Hepatocyte (in vitro differentiated cells): ENCODE measurements around the gene DNM3. TPM values are rescaled to one million over a fixed set of nuclear protein-coding genes. Genes with fewer than 3 reads are reported as not detected.

ENCODE experiments used
- DNase-seq: peaks from one replicate; pipeline ENCODE4 v3.0.0-alpha.2; 2016; ENCODE audit warnings: low spot score
- H2AFZ ChIP-seq: fragments of 200-600 bp; sonication (generic); 2 replicates; pipeline ENCODE4 v1.6.0; 2016; ENCODE audit warnings: antibody characterized with exemption, mild to moderate bottlenecking
- H3K27ac ChIP-seq: fragments of 200-600 bp; sonication (generic); 2 replicates; pipeline ENCODE4 v1.5.1; 2016; ENCODE audit warnings: mild to moderate bottlenecking
- H3K27me3 ChIP-seq: fragments of 200-600 bp; sonication (generic); 2 replicates; pipeline ENCODE4 v1.6.1; 2016
- H3K36me3 ChIP-seq: fragments of 200-600 bp; sonication (generic); replicated peaks from 2 replicates; pipeline ENCODE4 v1.5.1; 2016; ENCODE audit warnings: low read depth; ENCODE audit not compliant: insufficient read depth
- H3K4me1 ChIP-seq: fragments of 200-600 bp; sonication (generic); 2 replicates; pipeline ENCODE4 v1.5.1; 2016; ENCODE audit warnings: mild to moderate bottlenecking, moderate library complexity; ENCODE audit not compliant: insufficient read depth
- H3K4me2 ChIP-seq: fragments of 200-600 bp; sonication (generic); 2 replicates; pipeline ENCODE4 v1.6.0; 2016
- H3K4me3 ChIP-seq: fragments of 200-600 bp; sonication (generic); 2 replicates; pipeline ENCODE4 v1.5.1; 2016; ENCODE audit warnings: mild to moderate bottlenecking
- H3K79me2 ChIP-seq: fragments of 200-600 bp; sonication (generic); 2 replicates; pipeline ENCODE4 v1.6.0; 2017; ENCODE audit warnings: mild to moderate bottlenecking
- H3K9me2 ChIP-seq: fragments of 200-600 bp; sonication (generic); replicated peaks from 2 replicates; pipeline ENCODE4 v1.6.0; 2017; ENCODE audit warnings: mild to moderate bottlenecking; ENCODE audit not compliant: insufficient read depth
- H3K9me3 ChIP-seq: fragments of 200-600 bp; sonication (generic); 2 replicates; pipeline ENCODE4 v1.5.1; 2016; ENCODE audit warnings: low read depth, mild to moderate bottlenecking
- H4K20me1 ChIP-seq: fragments of 200-600 bp; sonication (generic); 2 replicates; pipeline ENCODE4 v1.6.0; 2016; ENCODE audit warnings: mild to moderate bottlenecking; ENCODE audit not compliant: insufficient read depth, poor library complexity, severe bottlenecking
- EZH2 ChIP-seq: fragments of 200-600 bp; sonication (generic); IDR thresholded peaks from 2 replicates; pipeline ENCODE4 v1.6.1; 2016; ENCODE audit warnings: antibody characterized with exemption, mild to moderate bottlenecking, borderline replicate concordance
- EZH2phosphoT487 ChIP-seq: fragments of 200-600 bp; sonication (generic); IDR thresholded peaks from one replicate; pipeline ENCODE4 v1.6.1; 2018; ENCODE audit warnings: antibody characterized with exemption, mild to moderate bottlenecking, low read depth, moderate library complexity; ENCODE audit not compliant: unreplicated experiment, severe bottlenecking
- WGBS: methylation state at CpG from one replicate; pipeline ENCODE4 v1.1.6; 2016; ENCODE audit warnings: low lambda C conversion rate; ENCODE audit errors: missing lambda C conversion rate; 5-methylcytosine and 5-hydroxymethylcytosine counted together
- polyA plus RNA-seq: library from polyadenylated mRNA; unstranded; fragments of >200 nt; fragmentation: Nextera tagmentation; extraction: Ambion mirVana; gene quantifications from 2 replicates; pipeline ENCODE4 v1.2.1, GENCODE V29; 2016
- total RNA-seq: library from RNA; depleted of rRNA; stranded (reverse); fragments of >200 nt; gene quantifications from 2 replicates; pipeline ENCODE4 v1.2.3, GENCODE V29; 2014
- TF ChIP-seq, protein P1 (sequence below): fragments of 200-600 bp; sonication (generic); IDR thresholded peaks from 2 replicates; pipeline ENCODE4 v1.5.1; 2016; ENCODE audit warnings: antibody characterized with exemption, mild to moderate bottlenecking; ENCODE audit not compliant: poor library complexity

Gene DNM3
- total and polyA plus RNA-seq, 2 experiments from 2014 or later, result 1.5 TPM; not detected in 1

DNA sequence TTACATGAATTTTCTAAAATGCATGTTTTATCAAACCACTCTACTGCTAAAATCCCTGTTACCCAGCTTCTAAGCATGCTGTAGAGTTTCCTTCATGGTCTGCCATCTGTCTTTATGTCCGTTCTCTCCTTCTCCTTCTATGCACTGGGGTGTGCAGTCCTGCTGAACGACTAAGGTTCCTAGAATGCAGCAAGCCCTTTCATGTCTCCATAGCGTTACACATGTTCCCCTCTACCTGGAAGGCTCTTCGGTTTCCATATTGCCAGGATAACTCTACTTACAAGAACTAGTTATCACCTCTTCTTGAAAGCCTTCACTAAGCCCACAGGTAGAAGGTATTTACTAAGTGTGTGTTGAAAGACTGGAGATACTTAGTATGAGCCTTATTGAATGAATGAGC, 22.2 kb downstream of the DNM3 start:
- Histone ChIP-seq H3K27ac (no peak overlapping the region), H3K27me3 (no peaks in the 10 kb centered on the region), H3K4me3 (no peak overlapping the region), H3K36me3 (no peaks in the 10 kb centered on the region), H3K4me2 (no peak overlapping the region), H2AFZ (no peak overlapping the region), H3K79me2 (no peaks in the 10 kb centered on the region), H3K9me2 (no peaks in the 10 kb centered on the region), H3K4me1 (no peaks in the 10 kb centered on the region), H4K20me1 (no peaks in the 10 kb centered on the region), H3K9me3 (no peaks in the 10 kb centered on the region)
- DNase-seq, result no peak
- WGBS, result 86% methylated on average over 4 of the region's 4 CpGs
- TF ChIP-seq EZH2 (no peak), EZH2phosphoT487 (no peak)
- TF ChIP-seq, protein P1, sequence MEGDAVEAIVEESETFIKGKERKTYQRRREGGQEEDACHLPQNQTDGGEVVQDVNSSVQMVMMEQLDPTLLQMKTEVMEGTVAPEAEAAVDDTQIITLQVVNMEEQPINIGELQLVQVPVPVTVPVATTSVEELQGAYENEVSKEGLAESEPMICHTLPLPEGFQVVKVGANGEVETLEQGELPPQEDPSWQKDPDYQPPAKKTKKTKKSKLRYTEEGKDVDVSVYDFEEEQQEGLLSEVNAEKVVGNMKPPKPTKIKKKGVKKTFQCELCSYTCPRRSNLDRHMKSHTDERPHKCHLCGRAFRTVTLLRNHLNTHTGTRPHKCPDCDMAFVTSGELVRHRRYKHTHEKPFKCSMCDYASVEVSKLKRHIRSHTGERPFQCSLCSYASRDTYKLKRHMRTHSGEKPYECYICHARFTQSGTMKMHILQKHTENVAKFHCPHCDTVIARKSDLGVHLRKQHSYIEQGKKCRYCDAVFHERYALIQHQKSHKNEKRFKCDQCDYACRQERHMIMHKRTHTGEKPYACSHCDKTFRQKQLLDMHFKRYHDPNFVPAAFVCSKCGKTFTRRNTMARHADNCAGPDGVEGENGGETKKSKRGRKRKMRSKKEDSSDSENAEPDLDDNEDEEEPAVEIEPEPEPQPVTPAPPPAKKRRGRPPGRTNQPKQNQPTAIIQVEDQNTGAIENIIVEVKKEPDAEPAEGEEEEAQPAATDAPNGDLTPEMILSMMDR, result no peak

DNA sequence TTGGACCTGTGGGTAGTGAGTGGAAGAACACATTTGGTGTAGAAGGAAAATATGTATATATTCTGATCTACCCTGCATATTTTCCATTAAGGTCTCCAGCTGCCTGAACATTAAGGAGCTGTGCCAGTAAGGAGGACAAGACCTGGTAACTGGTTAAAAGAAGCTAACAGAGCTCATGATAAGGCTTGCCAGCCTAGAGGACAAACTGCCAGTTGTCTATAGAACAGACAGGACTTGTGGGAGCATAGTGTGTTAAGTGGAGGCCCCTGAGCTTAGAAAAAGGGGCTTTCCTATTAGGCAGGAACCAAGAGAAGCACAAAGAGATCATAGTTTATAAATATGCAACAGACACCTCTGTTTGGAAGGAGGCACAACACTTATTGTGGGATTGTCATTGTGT, 23.0 kb downstream of the DNM3 start:
- H3K27ac ChIP-seq, result no peak overlapping the region
- TF ChIP-seq EZH2phosphoT487, result no peak
- TF ChIP-seq, protein P1, result no peak
- no peak for TF ChIP-seq EZH2

DNA sequence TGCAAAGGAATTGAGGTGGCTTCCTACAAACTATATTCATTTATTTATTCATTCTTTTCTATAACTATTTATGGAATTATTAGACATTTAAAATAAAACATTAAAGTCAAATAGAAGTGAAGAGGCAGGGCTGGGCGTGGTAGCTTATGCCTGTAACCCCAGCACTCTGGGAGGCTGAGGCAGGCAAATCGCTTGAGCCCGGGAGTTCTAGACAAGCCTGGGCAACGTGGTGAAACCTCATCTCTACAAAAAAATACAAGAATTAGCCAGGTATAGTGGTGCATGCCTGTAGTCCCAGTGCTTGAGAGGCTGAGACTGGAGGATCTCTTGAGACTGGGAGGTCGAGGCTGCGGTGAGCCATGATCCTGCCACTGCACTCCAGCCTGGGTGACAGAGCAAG, 23.8 kb downstream of the DNM3 start:
- Histone ChIP-seq H2AFZ (no peak overlapping the region), H3K4me3 (no peak overlapping the region), H3K36me3 (no peaks in the 10 kb centered on the region), H3K27ac (no peak overlapping the region), H3K79me2 (no peaks in the 10 kb centered on the region), H3K4me1 (no peaks in the 10 kb centered on the region), H3K9me2 (no peaks in the 10 kb centered on the region), H3K4me2 (no peak overlapping the region), H3K27me3 (no peaks in the 10 kb centered on the region), H4K20me1 (no peaks in the 10 kb centered on the region), H3K9me3 (no peaks in the 10 kb centered on the region)
- no peak for DNase-seq
- TF ChIP-seq, protein P1, result no peak
- TF ChIP-seq EZH2phosphoT487 (no peak), EZH2 (no peak)
- 86% methylated on average over 6 of the region's 6 CpGs for WGBS

More for the DNA sequence above, 23.0 kb downstream of the DNM3 start:
- no peak overlapping the region for H2AFZ ChIP-seq
- H3K4me3 ChIP-seq, result no peak overlapping the region
- no peak overlapping the region for H3K4me2 ChIP-seq
- H3K9me3 ChIP-seq, result no peaks in the 10 kb centered on the region
- no peaks in the 10 kb centered on the region for H3K4me1 ChIP-seq
- no peaks in the 10 kb centered on the region for H4K20me1 ChIP-seq
- no peaks in the 10 kb centered on the region for H3K9me2 ChIP-seq
- no peaks in the 10 kb centered on the region for H3K27me3 ChIP-seq
- no peaks in the 10 kb centered on the region for H3K36me3 ChIP-seq
- no peaks in the 10 kb centered on the region for H3K79me2 ChIP-seq
- DNase-seq, result no peak

DNA sequence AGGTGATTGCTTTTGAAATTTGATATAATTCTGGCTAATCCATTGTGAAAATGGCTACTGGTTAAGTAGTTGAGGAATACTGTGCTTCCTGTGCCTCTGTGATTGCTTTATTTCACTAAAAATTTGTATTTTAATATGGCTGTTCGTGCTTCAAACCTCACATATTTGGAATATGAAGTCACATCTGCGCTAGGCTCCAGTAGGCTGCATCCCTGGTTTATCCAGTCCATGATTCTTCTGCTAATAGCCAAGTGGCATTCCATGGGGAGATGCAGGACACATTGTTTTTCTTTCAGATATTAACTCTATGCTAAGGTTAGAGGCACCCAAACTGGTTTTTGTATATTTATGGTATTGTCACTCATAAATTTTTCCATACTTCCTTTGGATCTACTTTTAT, 25.9 kb downstream of the DNM3 start:
- Histone ChIP-seq H3K79me2 (no peaks in the 10 kb centered on the region), H4K20me1 (no peaks in the 10 kb centered on the region)
- DNase-seq, result no peak

More for the DNA sequence above, 25.9 kb downstream of the DNM3 start:
- H3K27me3 ChIP-seq, result peaks cover 5% of the 10 kb centered on the region
- H3K36me3 ChIP-seq, result no peaks in the 10 kb centered on the region
- 85% methylated on average over 2 of the region's 2 CpGs for WGBS
- no peaks in the 10 kb centered on the region for H3K4me1 ChIP-seq
- H3K9me3 ChIP-seq, result no peaks in the 10 kb centered on the region
- no peaks in the 10 kb centered on the region for H3K9me2 ChIP-seq
- no peak overlapping the region for H3K4me2 ChIP-seq
- TF ChIP-seq, protein P1, result no peak
- no peak overlapping the region for H3K4me3 ChIP-seq
- H2AFZ ChIP-seq, result no peak overlapping the region
- H3K27ac ChIP-seq, result no peak overlapping the region
